Choroid plexus epithelial cell (primary cell): ENCODE data around the gene NAP1L1.

ENCODE experiments used
- DNase-seq: peaks from one replicate; pipeline ENCODE4 v3.0.0-alpha.2; 2010; ENCODE audit warnings: low read depth
- H3K4me3 ChIP-seq: 2 replicates; pipeline ENCODE4 v1.5.1; 2011; ENCODE audit warnings: low read depth, mild to moderate bottlenecking, control low read depth, low read length, moderate library complexity
- CTCF ChIP-seq: conservative IDR thresholded peaks from 2 replicates; pipeline ENCODE4 v1.5.1; 2011; ENCODE audit warnings: low read depth, mild to moderate bottlenecking, control low read depth, inconsistent platforms, low read length, moderate library complexity

NAP1L1 gene

DNA sequence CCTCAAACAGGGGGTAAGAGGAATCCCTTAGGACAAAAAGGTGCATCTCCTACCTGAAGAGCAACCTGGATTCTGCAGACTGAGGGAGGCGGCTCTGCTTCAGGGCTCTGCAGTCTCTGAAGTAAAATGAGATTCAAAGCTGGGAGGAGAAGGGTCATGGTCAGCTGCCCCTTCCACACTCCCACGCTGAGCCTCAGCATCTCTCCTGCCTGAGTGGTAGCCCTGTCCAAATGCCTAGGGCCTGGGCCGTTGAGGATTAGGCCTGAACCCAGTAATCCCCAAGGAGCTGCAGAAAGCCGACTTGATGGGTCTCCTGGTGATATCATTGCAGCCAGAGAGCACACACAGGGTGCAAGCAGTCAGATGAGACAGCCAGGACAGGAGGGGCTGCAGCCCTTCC lies 71.8 kb downstream of the NAP1L1 start:
- H3K4me3 ChIP-seq = no peak overlapping the region
- no peak for DNase-seq
- TF ChIP-seq CTCF = no peak

DNA sequence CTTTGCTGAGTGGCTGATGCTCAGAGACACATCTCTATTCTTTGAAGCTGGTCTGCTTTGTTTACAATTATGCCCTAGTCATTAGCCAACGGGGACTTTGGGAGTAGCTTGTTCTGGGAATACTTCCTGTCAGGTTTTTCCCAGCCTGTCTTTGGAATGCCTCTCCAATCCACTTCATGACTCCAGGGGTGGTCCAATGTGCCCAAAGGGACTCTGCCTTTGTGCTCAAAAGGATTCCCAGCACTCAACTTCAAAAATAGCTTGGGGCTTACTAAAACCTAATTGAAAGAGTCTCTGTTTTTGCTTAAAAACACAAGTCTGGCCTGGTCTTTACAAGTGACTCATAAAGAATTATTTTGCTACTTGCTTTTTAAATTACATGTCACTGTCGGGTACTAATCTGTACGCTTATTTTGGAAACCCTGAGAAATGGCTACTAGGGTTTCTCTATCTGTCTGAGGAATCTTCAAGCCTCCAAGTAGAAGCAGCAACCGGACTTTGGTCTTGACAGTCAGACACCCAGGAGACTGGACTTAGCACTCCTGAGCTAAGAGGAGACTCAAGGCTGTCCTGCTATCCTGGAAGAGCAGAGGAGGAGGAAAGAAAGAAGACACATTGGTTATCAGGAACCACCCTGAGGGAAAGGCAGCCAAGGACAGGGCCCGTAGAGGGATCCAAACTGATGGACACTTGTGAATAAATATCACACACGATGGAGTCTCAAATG lies 73.6 kb downstream of the NAP1L1 start:
- TF ChIP-seq CTCF = no peak
- H3K4me3 ChIP-seq = no peak overlapping the region
- DNase-seq = no peak

GRCh38 chr12:76008428-76008827 lies 76.1 kb downstream of the NAP1L1 start:
- no peak overlapping the region for H3K4me3 ChIP-seq
- DNase-seq = no peak
- TF ChIP-seq CTCF = no peak

DNA sequence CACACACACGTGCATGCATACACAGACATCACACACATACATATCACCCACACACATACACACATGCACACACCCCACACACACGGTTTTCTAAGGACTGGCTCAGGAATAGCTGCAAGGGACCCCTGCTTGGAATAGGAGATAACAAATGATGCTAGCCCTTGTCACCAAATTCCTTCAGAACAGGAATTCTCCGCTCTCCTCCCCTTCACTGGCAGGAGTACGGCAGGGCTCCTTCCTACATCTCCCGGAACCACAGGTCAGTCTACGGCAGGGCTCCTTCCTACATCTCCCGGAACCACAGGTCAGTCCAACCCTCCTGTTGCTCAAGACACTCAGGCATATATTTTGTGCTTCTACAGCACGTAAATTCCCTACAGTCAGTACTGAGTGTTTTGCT lies 76.8 kb downstream of the NAP1L1 start:
- no peak overlapping the region for H3K4me3 ChIP-seq
- DNase-seq = no peak
- no peak for TF ChIP-seq CTCF

DNA sequence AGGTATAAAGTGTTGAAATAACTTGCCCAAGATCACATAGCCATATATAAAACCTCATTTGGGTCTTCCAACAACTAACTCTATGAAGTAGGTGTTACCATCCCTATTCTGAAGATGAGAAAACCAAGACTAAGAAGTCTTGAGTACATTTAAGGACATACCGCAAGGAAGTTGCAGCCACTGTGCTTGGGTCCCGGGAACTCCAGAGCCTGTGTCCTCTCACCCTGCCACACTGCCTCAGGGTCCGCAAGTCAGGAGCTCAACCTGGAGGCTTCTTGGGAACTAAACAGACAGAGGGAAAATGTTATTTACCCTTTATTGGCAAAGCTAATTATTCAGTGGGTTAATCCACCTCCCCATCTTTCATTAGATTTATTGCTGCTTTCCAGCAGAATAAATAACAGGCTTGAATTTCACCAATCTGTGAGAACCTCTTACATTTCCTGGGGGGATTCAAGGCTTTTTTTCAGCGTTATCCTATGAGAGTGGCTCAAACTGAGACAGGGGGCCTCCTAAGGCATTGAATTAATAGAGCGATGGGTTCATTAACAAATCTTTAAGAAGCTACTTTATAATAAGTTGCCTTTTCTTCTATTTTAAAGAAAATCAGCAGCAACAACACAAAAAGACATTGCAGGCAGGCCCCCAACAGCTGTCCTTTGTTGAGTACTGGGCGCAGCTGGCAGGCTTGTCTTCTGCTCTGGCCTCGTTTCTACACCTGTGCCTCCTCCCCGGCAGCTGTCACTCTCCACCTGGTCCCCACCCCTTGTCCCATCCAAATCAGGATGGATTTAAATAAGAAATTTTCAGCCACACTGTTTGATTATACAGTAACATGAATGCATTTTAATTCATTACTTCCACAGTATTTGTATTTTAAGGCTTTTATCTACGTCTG lies 78.2 kb downstream of the NAP1L1 start:
- DNase-seq = no peak
- H3K4me3 ChIP-seq = no peak overlapping the region
- TF ChIP-seq CTCF = no peak

- TF ChIP-seq CTCF = no peak
- H3K4me3 ChIP-seq = no peak overlapping the region
- no peak for DNase-seq
Measured at GRCh38 chr12:76003355-76003638, 81.2 kb downstream of the NAP1L1 start.
